Left colon (tissue), 2 donors: ENCODE data around the gene UST. TPM values are rescaled to one million over a fixed set of nuclear protein-coding genes. Genes with fewer than 3 reads are reported as not detected.
A peak's percentile ranks its signal among the peaks of the same experiment; 100 is the strongest.

Experiments
- ATAC-seq: fragments of 200-7000 bp; cut with Tn5 transposase; one replicate; pipeline ENCODE4 v1.9.1; 2020; ENCODE audit warnings: mild to moderate bottlenecking, moderate library complexity
- DNase-seq, 2 donors: peaks; one replicate each; pipeline ENCODE4 v3.0.0-alpha.2; 2020
- intact Hi-C, 2 donors: fragments of 100-400 bp; cut with DNase I in 1 of 2; cut with micrococcal nuclease in 1 of 2; formaldehyde crosslinking; loops; one replicate each; pipeline versions ENCODE4 v1.11.2 to v1.14.0; 2022; cut with DNase I, micrococcal nuclease
- total RNA-seq, 2 donors: library from RNA; stranded (reverse); fragmentation: NEBNext Ultra II Directional; extraction: Animal tissue kit (Norgen Biotek cat#: 25700); gene quantifications; one replicate each; pipeline ENCODE4 v1.2.1, GENCODE V29; 2021
- donor health status: DM: no; HTN: no; CAD: no.
- donor health status: DM: yes; HTN: yes; CAD: no.

UST gene
- total RNA-seq, 2 donors from 2014 or later = 2.2 to 4.6 TPM

- no peak for ATAC-seq
- no peak for DNase-seq
- intact Hi-C loops = no loop called here
Measured at GRCh38 chr6:148789948-148790347, 43.1 kb downstream of the UST start.

- ATAC-seq = no peak
- intact Hi-C loops = no loop called here
- DNase-seq = no peak
Measured at GRCh38 chr6:148790404-148790803, 43.6 kb downstream of the UST start.

- intact Hi-C loops = no loop called here
- no peak for DNase-seq
Measured at GRCh38 chr6:148790817-148791216, 44.0 kb downstream of the UST start.

GRCh38 chr6:148791372-148791771 is 44.5 kb downstream of the UST start:
- intact Hi-C loops = no loop called here
- DNase-seq = no peak

More at GRCh38 chr6:148790817-148791216, 44.0 kb downstream of the UST start:
- ATAC-seq = no peak

GRCh38 chr6:148793721-148794120 is 46.9 kb downstream of the UST start:
- intact Hi-C loops = no loop called here
- DNase-seq (no peak), ATAC-seq (no peak)

More at GRCh38 chr6:148791372-148791771, 44.5 kb downstream of the UST start:
- no peak for ATAC-seq

- DNase-seq (no peak), ATAC-seq (no peak)
- intact Hi-C loops = no loop called here
Measured at GRCh38 chr6:148794797-148795196, 48.0 kb downstream of the UST start.

GRCh38 chr6:148795563-148795962 is 48.7 kb downstream of the UST start:
- ATAC-seq (no peak), DNase-seq (no peak)
- intact Hi-C loops = no loop called here

GRCh38 chr6:148799647-148800046 is 52.8 kb downstream of the UST start:
- ATAC-seq (no peak), DNase-seq (no peak)
- intact Hi-C loops = no loop called here

GRCh38 chr6:148800536-148800935 is 53.7 kb downstream of the UST start:
- ATAC-seq = no peak
- no peak for DNase-seq
- intact Hi-C loops = no loop called here

- DNase-seq (no peak), ATAC-seq (no peak)
- intact Hi-C loops = no loop called here
Measured at GRCh38 chr6:148803979-148804378, 57.1 kb downstream of the UST start.

GRCh38 chr6:148805777-148806176 is 58.9 kb downstream of the UST start:
- ATAC-seq (peak; percentile 30), DNase-seq (no peak)
- intact Hi-C loops = no loop called here

- DNase-seq = no peak
- peak; percentile 65 for ATAC-seq
- intact Hi-C loops = no loop called here
Measured at GRCh38 chr6:148807784-148808183, 61.0 kb downstream of the UST start.

- intact Hi-C loops = no loop called here
- DNase-seq (no peak), ATAC-seq (no peak)
Measured at GRCh38 chr6:148808786-148809304, 62.0 kb downstream of the UST start.

- DNase-seq (no peak), ATAC-seq (no peak)
- intact Hi-C loops = no loop called here
Measured at GRCh38 chr6:148811459-148811858, 64.6 kb downstream of the UST start.

- intact Hi-C loops = no loop called here
- ATAC-seq = no peak
- no peak for DNase-seq
Measured at GRCh38 chr6:148814082-148814790, 67.4 kb downstream of the UST start.

GRCh38 chr6:148814869-148815268 is 68.0 kb downstream of the UST start:
- intact Hi-C loops = no loop called here
- ATAC-seq (no peak), DNase-seq (no peak)

- intact Hi-C loops = no loop called here
- ATAC-seq (no peak), DNase-seq (no peak)
Measured at GRCh38 chr6:148816117-148816516, 69.3 kb downstream of the UST start.

GRCh38 chr6:148817689-148818088 is 70.9 kb downstream of the UST start:
- DNase-seq (no peak), ATAC-seq (no peak)
- intact Hi-C loops = no loop called here

- intact Hi-C loops = no loop called here
- no peak for ATAC-seq
- DNase-seq = no peak
Measured at GRCh38 chr6:148818939-148819575, 72.2 kb downstream of the UST start.

GRCh38 chr6:148819852-148820251 is 73.0 kb downstream of the UST start:
- no peak for DNase-seq
- no peak for ATAC-seq
- intact Hi-C loops = no loop called here

- DNase-seq (no peak), ATAC-seq (no peak)
- intact Hi-C loops = no loop called here
Measured at GRCh38 chr6:148822819-148823218, 76.0 kb downstream of the UST start.
